AML-193 (cell line): Measurements from ENCODE around the gene RALGPS1.
A peak's percentile ranks its signal among the peaks of the same experiment; 100 is the strongest.

ENCODE experiments used
- DNase-seq, 2 experiments: peaks; one replicate each; lab custom pipeline; 2025; lab: John Stamatoyannopoulos, UW

Gene RALGPS1

GRCh38 chr9:127205952-127206351 lies 291.4 kb downstream of the RALGPS1 start:
- DNase-seq: no peak

- no peak for DNase-seq
These were observed 292.1 kb downstream of the RALGPS1 start for GRCh38 chr9:127206666-127207065.

- no peak for DNase-seq
These were observed 293.3 kb downstream of the RALGPS1 start for GRCh38 chr9:127207734-127208410.

- DNase-seq: no peak
These were observed 293.8 kb downstream of the RALGPS1 start for GRCh38 chr9:127208416-127208815.

DNA sequence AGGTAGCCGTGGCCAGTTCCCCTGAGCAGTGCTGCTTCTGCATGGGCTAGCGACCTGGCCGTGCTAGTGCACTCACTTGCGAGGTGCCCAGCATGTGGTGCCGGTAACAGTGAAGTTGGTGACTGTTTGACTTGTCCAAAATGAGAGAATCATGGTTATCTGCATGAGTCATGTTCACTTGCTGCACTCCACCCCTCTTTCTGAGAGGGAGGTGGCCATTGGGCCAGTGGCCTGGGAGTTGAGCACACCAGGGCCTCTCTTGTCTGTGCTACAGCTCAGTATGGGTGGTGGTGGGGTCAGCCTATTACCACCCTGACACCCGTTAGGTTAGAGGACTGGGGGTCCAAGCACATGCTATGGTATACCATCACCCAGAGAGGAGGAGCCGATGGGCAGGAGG lies 294.6 kb downstream of the RALGPS1 start:
- no peak for DNase-seq

DNA sequence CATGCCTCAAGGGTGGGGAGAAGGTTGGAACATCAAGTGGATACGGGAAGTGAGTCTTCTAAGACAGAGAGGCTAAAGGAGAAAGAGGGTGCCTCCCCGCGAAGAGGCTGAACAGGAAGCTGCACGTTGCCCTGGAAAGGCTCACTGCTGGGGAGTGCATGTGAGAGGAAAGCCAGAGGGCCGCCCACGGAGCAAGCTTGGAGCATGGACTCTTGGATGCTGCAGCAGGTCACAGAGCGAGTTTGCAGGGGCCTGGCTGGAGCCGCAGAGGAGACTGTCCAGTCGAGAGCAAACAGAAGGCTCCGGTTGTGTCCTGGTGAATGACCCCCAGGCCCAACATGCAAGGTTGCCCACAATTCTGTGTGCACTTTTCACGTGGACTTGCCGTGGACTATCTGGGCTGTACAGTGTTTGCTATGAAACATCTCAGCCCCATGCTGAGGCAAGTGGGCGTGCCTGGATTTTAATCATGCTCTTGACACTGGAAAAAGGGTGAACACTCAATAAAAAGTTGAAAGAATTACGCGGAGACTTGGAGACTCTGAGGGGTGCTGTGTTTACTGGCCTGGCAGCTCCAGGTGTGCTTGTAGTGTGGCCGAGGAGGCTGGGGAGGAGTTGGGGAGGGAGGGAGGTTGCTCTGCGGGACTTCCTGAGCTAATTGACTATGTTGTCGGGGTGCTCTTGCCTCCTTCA lies 295.5 kb downstream of the RALGPS1 start:
- no peak for DNase-seq

- no peak for DNase-seq
These were observed 296.5 kb downstream of the RALGPS1 start for GRCh38 chr9:127210851-127211730.

GRCh38 chr9:127211983-127212382 lies 297.4 kb downstream of the RALGPS1 start:
- DNase-seq: no peak

DNA sequence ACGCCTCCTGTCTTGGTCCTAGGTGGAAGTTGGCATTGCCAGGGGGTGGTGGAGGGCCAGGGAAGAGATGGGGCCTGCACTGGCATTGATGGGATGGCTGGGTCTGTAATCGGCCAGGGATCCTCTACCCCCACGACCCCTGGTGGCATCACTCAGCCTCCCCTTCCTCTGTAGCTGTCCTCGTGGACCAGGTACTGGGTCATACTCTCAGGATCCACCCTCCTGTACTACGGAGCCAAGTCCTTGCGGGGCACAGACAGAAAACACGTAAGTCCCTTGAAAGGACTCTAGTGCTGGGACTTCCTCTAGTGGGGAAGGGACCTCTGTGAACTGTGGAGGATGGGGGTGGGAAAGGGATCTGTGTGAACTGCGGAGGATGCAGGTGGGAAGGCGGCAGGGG lies 297.9 kb downstream of the RALGPS1 start:
- no peak for DNase-seq

- no peak for DNase-seq
These were observed 299.3 kb downstream of the RALGPS1 start for GRCh38 chr9:127213859-127214258.

DNA sequence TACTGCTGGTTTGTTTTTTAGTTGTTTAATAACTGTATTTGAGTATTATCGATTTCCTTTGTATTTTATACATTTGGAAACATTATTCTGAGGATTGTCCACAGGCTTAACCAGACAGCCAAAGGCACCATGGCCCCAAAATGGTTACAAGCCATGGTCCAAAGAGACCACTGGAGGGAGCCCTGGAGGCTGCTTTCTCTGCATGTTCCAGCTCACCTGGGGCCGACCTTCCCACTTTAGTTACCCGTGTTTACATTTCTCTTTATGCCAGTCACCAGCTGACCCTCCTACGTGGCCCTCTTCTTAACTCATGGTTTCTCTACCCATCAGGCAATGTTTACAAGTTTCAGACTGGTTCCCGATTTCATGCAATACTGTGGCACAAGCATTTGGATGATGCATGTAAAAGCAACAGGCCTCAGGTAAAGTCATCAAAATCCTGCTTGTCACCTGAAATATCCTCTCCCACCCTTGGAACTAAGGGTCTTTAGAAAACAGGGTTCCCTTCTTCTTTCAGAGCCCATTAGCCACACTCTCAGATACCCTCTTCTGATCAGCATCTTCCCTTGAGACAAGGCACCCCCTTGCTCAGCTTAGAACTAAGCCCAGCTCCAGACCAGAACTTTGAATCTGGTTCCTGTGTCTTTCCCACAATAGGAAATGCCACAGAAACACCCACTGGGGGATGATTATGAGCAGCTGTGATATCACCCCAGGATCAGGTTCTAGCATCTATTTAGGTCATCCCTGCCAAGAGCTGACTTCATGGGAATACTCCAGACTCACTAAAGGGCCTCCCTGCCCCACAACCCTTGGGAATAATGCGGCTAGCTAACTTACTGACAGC lies 300.1 kb downstream of the RALGPS1 start:
- peak; percentile 4 to 12 for DNase-seq

DNA sequence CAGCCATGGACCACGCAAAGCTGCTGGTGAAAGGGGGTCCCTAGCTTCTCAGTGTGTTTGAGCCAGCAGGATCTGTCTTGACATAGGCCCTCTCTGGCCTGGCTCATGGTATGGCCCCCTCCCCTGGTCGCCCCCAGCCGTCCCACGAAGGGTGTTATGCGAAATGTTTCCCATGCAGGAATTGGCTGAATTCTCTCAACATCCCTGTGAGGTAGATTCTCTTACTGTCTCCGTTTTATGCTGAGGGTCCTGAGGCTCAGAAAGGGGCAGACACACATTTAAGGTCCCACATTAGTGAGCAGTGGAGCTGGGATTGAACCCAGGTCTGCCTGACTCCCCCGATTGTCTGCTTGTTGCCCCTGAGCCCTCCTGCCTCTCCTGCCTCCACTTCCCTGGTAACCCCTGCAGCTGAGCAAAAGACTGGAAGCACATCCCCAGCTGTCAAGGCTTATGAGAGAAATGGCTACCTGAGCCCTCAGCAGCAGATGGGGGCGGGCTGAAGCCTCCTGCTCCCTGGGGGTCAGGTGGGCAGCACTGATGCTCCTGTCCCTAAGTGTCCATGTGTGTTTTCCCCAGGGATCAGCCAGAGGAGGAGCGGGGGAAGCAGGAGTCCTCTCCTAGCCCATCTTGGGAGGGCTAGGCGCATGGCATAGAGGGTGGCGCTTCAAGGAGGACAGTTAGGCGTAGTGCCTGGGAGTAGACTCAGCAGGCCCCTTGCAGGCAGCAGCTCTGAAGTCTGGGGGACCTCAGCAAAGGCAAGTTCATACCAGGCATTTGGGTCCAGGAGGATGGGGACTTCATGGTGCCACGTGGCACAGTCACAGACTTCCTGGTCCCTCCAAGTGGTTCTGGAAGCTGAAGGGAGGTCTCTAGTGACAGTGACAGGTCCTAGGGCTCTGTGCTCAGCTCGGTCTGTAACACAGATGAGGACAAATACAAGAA lies 301.0 kb downstream of the RALGPS1 start:
- no peak for DNase-seq

- no peak for DNase-seq
These were observed 301.8 kb downstream of the RALGPS1 start for GRCh38 chr9:127216210-127216887.

DNA sequence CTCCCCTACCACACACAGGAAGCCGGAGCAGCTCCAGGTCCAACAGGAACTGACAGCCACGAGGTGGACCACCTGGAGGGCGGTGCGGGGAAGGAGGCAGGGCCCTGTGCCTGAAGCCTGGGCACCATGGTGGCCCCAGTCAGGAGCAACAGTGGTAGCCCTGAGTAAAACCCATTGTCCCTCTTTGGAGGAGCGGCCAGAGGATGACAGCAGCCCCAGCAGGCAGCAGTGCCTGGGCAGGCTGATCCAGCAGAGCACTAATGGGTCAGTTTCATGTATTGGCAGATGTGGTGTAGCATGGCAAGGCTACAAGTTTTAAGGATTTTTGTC lies 302.3 kb downstream of the RALGPS1 start:
- DNase-seq: no peak

GRCh38 chr9:127218818-127219217 lies 304.2 kb downstream of the RALGPS1 start:
- no peak for DNase-seq

GRCh38 chr9:127219520-127219919 lies 304.9 kb downstream of the RALGPS1 start:
- no peak for DNase-seq

DNA sequence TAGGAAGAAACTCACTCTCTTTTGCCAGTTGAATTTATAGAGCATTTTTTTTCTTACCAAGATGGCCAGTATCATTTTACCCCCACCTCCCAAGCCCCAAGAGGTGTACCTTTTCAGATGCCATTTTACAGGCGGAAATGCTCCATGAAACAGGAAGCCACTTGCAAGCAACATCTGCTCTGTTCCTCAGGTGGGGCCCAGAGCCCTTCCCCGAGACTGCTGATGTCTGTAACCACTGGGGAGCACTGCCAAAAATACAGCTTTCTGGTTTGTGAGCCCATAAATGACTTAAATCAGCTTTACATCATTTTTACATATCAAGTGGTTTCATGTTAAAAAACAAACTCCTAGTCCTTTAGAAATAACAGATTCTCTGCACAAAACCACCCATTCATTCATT lies 307.1 kb downstream of the RALGPS1 start:
- no peak for DNase-seq

GRCh38 chr9:127222388-127223095 lies 308.0 kb downstream of the RALGPS1 start:
- DNase-seq: no peak

DNA sequence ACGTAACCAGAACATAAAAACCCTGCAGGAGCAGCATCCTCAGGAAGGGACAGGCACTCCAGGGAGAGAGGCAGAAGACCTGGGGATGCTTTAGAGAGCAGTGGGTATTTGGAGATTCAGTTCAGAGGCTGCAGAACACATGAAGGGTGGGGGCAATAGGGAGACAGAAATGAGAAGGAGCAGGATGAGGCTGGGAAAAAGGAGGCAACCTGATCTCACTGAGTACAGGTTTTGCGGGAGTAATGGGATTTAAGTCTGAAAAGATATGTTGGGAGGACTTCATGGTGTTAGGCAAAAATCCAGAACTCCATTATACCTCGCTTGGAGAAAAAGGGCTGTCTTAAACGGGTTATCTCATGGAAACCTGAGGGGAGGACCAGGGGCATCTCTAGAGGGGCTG lies 308.7 kb downstream of the RALGPS1 start:
- DNase-seq: no peak

DNA sequence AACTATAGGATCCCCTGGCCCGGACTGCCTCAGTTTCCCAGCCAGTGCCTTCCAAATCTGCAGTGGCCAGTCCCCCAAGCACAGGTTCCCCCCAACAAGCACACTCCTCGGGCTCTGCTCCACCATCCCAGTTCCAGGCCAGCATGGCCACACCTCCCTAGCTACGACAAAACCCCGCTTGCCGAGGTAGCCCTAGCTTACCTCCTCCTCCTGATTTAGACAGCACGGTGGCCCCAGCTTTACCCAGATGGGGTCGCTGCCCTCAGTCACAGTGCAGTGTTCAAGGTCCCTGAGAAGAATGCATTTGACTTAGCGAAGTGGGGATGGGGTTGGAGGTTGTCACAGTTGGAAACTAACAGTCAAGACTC lies 309.2 kb downstream of the RALGPS1 start:
- DNase-seq: no peak
